ENCODE data around the gene ABCA1. TPM values are rescaled to one million over a fixed set of nuclear protein-coding genes. Genes with fewer than 3 reads are reported as not detected.
"Not testable (repeated sequence)": the region's sequence is repeated elsewhere in the genome, so short reads cannot be mapped to it uniquely, and the experiment has no call there.

The ABCA1 gene, protein sequence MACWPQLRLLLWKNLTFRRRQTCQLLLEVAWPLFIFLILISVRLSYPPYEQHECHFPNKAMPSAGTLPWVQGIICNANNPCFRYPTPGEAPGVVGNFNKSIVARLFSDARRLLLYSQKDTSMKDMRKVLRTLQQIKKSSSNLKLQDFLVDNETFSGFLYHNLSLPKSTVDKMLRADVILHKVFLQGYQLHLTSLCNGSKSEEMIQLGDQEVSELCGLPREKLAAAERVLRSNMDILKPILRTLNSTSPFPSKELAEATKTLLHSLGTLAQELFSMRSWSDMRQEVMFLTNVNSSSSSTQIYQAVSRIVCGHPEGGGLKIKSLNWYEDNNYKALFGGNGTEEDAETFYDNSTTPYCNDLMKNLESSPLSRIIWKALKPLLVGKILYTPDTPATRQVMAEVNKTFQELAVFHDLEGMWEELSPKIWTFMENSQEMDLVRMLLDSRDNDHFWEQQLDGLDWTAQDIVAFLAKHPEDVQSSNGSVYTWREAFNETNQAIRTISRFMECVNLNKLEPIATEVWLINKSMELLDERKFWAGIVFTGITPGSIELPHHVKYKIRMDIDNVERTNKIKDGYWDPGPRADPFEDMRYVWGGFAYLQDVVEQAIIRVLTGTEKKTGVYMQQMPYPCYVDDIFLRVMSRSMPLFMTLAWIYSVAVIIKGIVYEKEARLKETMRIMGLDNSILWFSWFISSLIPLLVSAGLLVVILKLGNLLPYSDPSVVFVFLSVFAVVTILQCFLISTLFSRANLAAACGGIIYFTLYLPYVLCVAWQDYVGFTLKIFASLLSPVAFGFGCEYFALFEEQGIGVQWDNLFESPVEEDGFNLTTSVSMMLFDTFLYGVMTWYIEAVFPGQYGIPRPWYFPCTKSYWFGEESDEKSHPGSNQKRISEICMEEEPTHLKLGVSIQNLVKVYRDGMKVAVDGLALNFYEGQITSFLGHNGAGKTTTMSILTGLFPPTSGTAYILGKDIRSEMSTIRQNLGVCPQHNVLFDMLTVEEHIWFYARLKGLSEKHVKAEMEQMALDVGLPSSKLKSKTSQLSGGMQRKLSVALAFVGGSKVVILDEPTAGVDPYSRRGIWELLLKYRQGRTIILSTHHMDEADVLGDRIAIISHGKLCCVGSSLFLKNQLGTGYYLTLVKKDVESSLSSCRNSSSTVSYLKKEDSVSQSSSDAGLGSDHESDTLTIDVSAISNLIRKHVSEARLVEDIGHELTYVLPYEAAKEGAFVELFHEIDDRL (N-terminal part only)
- 50.1 and 73.1 TPM in 2 replicates for total RNA-seq

DNA sequence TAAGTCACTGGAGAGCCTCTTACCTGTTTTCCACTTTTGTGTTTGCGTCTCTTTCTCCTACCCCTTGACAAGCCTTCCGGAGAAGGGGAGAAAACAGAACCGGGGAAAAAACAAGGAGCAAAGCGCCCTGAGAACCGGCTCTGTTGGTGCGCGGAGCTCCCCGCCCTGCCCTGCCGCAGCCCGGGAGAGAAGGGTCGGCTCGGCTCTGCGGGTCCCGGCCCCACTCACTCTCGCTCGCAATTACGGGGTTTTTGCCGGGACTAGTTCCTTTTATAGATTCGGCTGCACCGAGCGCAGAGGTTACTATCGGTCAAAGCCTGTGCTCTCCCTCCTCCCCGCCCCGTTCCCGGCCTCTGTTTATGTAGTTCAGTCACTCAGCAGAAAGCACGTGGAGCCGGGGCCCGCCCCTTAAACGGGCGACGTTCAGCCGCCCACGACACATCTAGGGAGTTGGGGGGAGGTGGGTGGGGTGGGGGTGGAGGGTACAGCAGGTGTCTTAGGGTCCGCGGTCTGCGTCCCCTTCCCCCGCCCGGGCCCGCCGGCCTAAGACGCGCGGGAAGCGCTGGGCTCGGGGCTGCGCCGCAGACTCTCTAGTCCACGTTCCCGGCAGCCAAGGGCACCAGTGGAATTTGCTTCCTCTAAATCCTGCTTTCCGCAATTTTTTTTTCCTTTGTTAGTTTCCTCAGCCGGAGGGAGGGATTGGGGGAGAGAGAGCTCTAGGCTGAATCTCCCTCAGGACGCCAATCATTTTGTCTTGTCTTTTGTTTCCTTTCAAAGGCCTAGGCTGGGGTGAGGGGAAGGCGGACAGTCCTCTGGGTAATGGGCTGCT is at the start of gene ABCA1:
ABCA1 (minus strand) TSS at position 244 of the 829 bp plus-strand sequence. CDS start 24,476 bp downstream, outside the sequence.
- peak; percentile 95 for DNase-seq (ENCODE audit: insufficient read length, low spot score, missing footprints)
- peaks cover 2% of the 10 kb centered on the region for H3K79me2 ChIP-seq (ENCODE audit: insufficient read depth, low read length)
- H2AFZ ChIP-seq (ENCODE audit: low read length), result peak within 1 kb of the TSS; percentile 83
- H3K27me3 ChIP-seq (ENCODE audit: insufficient read depth, low read length), result no peaks in the 10 kb centered on the region
- peaks cover 14% of the 10 kb centered on the region for H3K4me1 ChIP-seq (ENCODE audit: insufficient read depth, low read length)
- peak within 1 kb of the TSS; percentile 86 for H3K4me3 ChIP-seq (ENCODE audit: insufficient read depth, low read length)
- TF ChIP-seq, protein P1, sequence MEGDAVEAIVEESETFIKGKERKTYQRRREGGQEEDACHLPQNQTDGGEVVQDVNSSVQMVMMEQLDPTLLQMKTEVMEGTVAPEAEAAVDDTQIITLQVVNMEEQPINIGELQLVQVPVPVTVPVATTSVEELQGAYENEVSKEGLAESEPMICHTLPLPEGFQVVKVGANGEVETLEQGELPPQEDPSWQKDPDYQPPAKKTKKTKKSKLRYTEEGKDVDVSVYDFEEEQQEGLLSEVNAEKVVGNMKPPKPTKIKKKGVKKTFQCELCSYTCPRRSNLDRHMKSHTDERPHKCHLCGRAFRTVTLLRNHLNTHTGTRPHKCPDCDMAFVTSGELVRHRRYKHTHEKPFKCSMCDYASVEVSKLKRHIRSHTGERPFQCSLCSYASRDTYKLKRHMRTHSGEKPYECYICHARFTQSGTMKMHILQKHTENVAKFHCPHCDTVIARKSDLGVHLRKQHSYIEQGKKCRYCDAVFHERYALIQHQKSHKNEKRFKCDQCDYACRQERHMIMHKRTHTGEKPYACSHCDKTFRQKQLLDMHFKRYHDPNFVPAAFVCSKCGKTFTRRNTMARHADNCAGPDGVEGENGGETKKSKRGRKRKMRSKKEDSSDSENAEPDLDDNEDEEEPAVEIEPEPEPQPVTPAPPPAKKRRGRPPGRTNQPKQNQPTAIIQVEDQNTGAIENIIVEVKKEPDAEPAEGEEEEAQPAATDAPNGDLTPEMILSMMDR (IDR thresholded peaks at IDR 0.05; ENCODE audit: extremely low read depth, low read depth, low read length), result no peak
- no peaks in the 10 kb centered on the region for H3K36me3 ChIP-seq (ENCODE audit: insufficient read depth, low read length)
- H3K4me2 ChIP-seq (ENCODE audit: insufficient read depth, low read length), result peak within 1 kb of the TSS; percentile 82
- H4K20me1 ChIP-seq (ENCODE audit: insufficient read depth, low read length), result no peaks in the 10 kb centered on the region
- H3K27ac ChIP-seq (ENCODE audit: low read depth, low read length), result peak within 1 kb of the TSS; percentile 78
- no peaks in the 10 kb centered on the region for H3K9me3 ChIP-seq (ENCODE audit: low read depth, low read length)

DNA sequence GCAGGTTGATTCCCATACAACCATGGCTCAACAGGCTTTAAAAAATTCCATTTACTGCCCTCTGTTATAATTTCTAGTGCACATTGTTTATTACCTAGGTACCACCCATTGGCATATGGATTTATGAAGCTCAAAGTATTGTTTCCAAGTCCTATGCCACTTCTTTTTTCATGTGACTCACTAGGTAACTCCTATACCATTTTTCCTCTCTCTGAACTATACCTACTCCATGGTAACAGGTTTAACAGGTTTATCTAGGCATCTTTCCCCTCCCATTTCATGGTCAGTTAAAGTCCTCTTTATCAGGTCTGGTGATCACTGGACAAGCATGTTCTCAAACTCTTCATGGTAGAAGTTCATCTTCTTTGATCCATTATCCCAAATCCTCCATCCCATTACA is 49.6 kb upstream of the ABCA1 start:
- Histone ChIP-seq H3K36me3 (ENCODE audit: insufficient read depth, low read length) (no peaks in the 10 kb centered on the region), H2AFZ (ENCODE audit: low read length) (no peak overlapping the region), H3K79me2 (ENCODE audit: insufficient read depth, low read length) (no peaks in the 10 kb centered on the region), H3K27ac (ENCODE audit: low read depth, low read length) (no peak overlapping the region), H3K4me2 (ENCODE audit: insufficient read depth, low read length) (no peak overlapping the region), H3K9me3 (ENCODE audit: low read depth, low read length) (no peaks in the 10 kb centered on the region), H3K4me3 (ENCODE audit: insufficient read depth, low read length) (no peak overlapping the region), H4K20me1 (ENCODE audit: insufficient read depth, low read length) (no peaks in the 10 kb centered on the region), H3K4me1 (ENCODE audit: insufficient read depth, low read length) (peaks cover 6% of the 10 kb centered on the region), H3K27me3 (ENCODE audit: insufficient read depth, low read length) (no peaks in the 10 kb centered on the region)
- TF ChIP-seq, protein P1 (IDR thresholded peaks at IDR 0.05; ENCODE audit: extremely low read depth, low read depth, low read length), result no peak
- no peak for DNase-seq (ENCODE audit: insufficient read length, low spot score, missing footprints)

DNA sequence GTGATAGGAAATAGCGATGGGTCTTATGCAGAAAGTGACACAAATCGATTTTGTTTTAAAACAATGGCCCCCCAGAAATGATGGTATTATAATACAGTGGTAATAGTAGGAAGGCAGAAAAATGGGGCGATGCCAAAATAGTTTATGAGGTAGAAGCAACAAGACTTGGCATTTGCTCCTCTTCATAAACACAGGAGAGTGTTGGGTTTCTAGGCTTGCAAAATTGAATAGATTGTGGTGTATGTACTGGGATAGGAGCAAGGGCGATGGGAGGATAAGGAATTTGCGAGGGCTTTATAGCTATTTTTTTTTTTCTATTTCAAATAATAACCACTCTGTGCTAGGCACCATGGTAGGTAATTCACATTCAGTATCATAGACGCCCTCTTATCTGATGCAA is 49.2 kb upstream of the ABCA1 start:
- peaks cover 6% of the 10 kb centered on the region for H3K4me1 ChIP-seq (ENCODE audit: insufficient read depth, low read length)
- no peaks in the 10 kb centered on the region for H3K79me2 ChIP-seq (ENCODE audit: insufficient read depth, low read length)
- no peaks in the 10 kb centered on the region for H3K27me3 ChIP-seq (ENCODE audit: insufficient read depth, low read length)

DNA sequence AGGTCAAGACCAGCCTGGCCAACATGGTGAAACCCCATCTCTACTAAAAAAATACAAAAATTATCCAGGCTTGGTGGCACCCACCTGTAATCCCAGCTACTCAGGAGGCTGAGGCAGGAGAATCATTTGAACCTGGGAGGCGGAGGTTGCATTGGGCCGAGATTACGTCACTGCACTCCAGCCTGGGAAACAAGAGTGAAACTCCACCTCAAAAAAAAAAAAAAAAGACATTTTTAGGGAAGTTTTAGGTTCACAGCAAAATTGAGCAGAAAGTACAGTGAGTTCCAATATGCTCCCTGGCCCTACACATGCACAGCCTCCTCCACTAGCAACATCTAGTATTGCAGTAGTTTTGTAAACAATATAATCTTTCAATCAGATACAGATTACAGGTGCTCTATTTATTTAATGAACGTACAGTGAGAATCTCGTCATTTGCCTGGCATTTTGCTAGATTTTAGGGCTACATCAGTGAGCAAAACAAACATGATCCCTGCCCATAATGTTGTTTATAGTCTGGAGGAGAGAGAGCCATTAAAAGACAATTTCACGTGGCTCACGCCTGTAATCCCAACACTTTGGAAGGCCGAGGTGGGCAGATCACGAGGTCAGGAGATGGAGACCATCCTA is 48.1 kb upstream of the ABCA1 start:
- H3K4me2 ChIP-seq (ENCODE audit: insufficient read depth, low read length); H4K20me1 ChIP-seq (ENCODE audit: insufficient read depth, low read length); H2AFZ ChIP-seq (ENCODE audit: low read length); H3K36me3 ChIP-seq (ENCODE audit: insufficient read depth, low read length); H3K27ac ChIP-seq (ENCODE audit: low read depth, low read length); DNase-seq (ENCODE audit: insufficient read length, low spot score, missing footprints); H3K9me3 ChIP-seq (ENCODE audit: low read depth, low read length); H3K4me3 ChIP-seq (ENCODE audit: insufficient read depth, low read length); H3K4me1 ChIP-seq (ENCODE audit: insufficient read depth, low read length); H3K27me3 ChIP-seq (ENCODE audit: insufficient read depth, low read length); H3K79me2 ChIP-seq (ENCODE audit: insufficient read depth, low read length): not testable (repeated sequence)

More for the DNA sequence above, 49.2 kb upstream of the ABCA1 start:
- TF ChIP-seq, protein P1 (IDR thresholded peaks at IDR 0.05; ENCODE audit: extremely low read depth, low read depth, low read length), result no peak
- H3K36me3 ChIP-seq (ENCODE audit: insufficient read depth, low read length), result no peaks in the 10 kb centered on the region
- no peaks in the 10 kb centered on the region for H4K20me1 ChIP-seq (ENCODE audit: insufficient read depth, low read length)
- H3K4me3 ChIP-seq (ENCODE audit: insufficient read depth, low read length), result no peak overlapping the region
- H3K27ac ChIP-seq (ENCODE audit: low read depth, low read length), result no peak overlapping the region
- H3K9me3 ChIP-seq (ENCODE audit: low read depth, low read length), result no peaks in the 10 kb centered on the region
- no peak for DNase-seq (ENCODE audit: insufficient read length, low spot score, missing footprints)
- H2AFZ ChIP-seq (ENCODE audit: low read length), result no peak overlapping the region
- no peak overlapping the region for H3K4me2 ChIP-seq (ENCODE audit: insufficient read depth, low read length)

Measured in osteoblast (primary cell).